ENCODE results near the gene SPRR2E.

DNA sequence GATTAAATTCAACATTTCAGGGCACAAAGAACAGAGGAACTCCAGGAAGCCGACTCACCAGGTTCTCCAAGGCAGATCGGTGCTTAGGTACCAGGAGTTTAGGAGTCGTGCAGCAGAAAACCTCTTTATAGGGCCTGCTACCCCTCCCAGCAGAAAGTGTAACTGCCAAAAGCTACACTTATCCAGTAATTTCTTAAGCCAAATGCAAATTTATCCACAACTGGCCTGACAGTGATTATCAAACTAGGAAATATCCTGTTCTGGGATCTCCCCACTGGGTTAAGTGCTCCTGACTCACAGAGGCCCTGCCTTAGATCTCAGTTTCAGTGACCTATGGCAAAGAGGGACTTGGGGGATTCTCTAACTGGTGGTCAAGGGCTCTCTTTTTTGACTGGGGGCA is 19.1 kb upstream of the SPRR2E start, which contains the start of gene SPRR2F:
- no peak for TF ChIP-seq SUZ12 (IDR thresholded peaks at IDR 0.05)
- no peak for TF ChIP-seq ARNT (IDR thresholded peaks at IDR 0.05)
- no peak for TF ChIP-seq SP1 (IDR thresholded peaks at IDR 0.05)
- no peak for TF ChIP-seq FOXA1 (IDR thresholded peaks at IDR 0.05)
- TF ChIP-seq BHLHE40 (IDR thresholded peaks at IDR 0.05; ENCODE audit: borderline replicate concordance): no peak
- TF ChIP-seq PKNOX1 (IDR thresholded peaks at IDR 0.05): no peak
- no peak for TF ChIP-seq ZNF384 (IDR thresholded peaks at IDR 0.05)
- TF ChIP-seq HDGF (IDR thresholded peaks at IDR 0.05; ENCODE audit: borderline replicate concordance): no peak
- no peak for TF ChIP-seq FOXK2 (IDR thresholded peaks at IDR 0.05)
